ENCODE measurements around the gene SPATA2L. TPM values are rescaled to one million over a fixed set of nuclear protein-coding genes. Genes with fewer than 3 reads are reported as not detected.
"Not testable (repeated sequence)": the region's sequence is repeated elsewhere in the genome, so short reads cannot be mapped to it uniquely, and the experiment has no call there.

SPATA2L gene
- total RNA-seq, 2 experiments from 2014 or later: 2.6 to 3.3 TPM

DNA sequence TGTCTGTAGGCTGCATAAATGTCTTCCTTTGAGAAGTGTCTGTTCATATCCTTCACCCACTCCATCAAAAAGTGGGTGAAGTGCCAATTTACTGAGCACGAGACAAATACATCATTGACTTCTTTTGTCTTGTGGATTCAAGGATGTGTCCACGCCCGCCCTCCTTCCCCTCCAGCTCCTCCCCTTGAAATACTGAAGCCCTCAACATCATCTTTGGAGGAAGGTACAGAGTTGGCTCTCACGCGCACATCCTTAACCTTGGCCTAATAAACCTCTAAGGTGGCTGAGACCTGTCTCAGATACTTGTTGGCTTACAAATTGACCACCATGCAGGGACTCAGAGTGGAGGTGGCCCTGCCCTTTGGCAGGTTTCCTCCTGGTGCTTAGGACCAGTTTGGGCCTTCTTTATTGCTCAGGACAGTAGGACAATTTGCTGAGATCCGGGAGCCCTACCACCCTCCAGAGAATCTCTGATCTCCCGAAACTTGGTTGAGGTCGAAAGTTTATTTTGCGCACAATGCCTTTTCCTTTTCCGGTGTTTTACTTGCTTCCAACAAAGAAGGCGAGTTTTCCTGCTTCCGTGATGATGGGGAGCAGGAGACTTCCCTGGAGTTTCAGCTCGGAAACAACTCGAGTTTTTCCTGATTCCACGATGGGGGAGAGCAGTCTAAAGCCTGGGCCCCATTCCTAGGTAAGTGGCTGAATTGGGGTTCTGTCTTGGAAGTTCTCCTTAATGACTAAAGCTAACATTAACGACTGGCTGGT, 29.1 kb downstream of the SPATA2L start:
- ATAC-seq (no peak), DNase-seq (no peak)
- Mint-ChIP-seq H3K9me3 (no peaks in the 10 kb centered on the region), H3K27ac (no peak overlapping the region), H3K4me1 (ENCODE audit: low read depth) (peaks cover 21% of the 10 kb centered on the region), H3K4me3 (no peak overlapping the region), H3K27me3 (no peaks in the 10 kb centered on the region), H3K36me3 (ENCODE audit: low read depth) (no peaks in the 10 kb centered on the region)
- POLR2A ChIA-PET: no interaction called here
- CTCF ChIA-PET: no interaction called here
- TF ChIP-seq, protein P1, sequence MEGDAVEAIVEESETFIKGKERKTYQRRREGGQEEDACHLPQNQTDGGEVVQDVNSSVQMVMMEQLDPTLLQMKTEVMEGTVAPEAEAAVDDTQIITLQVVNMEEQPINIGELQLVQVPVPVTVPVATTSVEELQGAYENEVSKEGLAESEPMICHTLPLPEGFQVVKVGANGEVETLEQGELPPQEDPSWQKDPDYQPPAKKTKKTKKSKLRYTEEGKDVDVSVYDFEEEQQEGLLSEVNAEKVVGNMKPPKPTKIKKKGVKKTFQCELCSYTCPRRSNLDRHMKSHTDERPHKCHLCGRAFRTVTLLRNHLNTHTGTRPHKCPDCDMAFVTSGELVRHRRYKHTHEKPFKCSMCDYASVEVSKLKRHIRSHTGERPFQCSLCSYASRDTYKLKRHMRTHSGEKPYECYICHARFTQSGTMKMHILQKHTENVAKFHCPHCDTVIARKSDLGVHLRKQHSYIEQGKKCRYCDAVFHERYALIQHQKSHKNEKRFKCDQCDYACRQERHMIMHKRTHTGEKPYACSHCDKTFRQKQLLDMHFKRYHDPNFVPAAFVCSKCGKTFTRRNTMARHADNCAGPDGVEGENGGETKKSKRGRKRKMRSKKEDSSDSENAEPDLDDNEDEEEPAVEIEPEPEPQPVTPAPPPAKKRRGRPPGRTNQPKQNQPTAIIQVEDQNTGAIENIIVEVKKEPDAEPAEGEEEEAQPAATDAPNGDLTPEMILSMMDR (IDR thresholded peaks at IDR 0.05): no peak
- intact Hi-C loops (cut with micrococcal nuclease): no loop called here

DNA sequence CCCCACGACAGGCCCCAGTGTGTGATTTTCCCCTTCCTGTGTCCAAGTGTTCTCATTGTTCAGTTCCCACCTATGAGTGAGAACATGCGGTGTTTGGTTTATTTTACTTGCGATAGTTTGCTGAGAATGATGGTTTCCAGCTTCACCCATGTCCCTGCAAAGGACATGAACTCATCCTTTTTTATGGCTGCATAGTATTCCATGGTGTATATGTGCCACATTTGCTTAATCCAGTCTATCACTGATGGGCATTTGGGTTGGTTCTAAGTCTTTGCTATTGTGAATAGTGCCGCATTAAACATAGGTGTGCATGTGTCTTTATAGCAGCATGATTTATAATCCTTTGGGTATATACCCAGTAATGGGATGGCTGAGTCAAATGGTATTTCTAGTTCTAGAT, 29.9 kb downstream of the SPATA2L start:
- CTCF ChIA-PET; H3K27ac Mint-ChIP-seq; H3K36me3 Mint-ChIP-seq (ENCODE audit: low read depth); H3K27me3 Mint-ChIP-seq; DNase-seq; H3K9me3 Mint-ChIP-seq; intact Hi-C loops (cut with micrococcal nuclease); H3K4me3 Mint-ChIP-seq; ATAC-seq: not testable (repeated sequence)
- POLR2A ChIA-PET: interaction anchor here (1.6 kb wide), 1 partner anchor 13 kb away, joined by 5 read pairs; no protein-coding TSS in a partner anchor
- peaks cover 21% of the 10 kb centered on the region for H3K4me1 Mint-ChIP-seq (ENCODE audit: low read depth)

DNA sequence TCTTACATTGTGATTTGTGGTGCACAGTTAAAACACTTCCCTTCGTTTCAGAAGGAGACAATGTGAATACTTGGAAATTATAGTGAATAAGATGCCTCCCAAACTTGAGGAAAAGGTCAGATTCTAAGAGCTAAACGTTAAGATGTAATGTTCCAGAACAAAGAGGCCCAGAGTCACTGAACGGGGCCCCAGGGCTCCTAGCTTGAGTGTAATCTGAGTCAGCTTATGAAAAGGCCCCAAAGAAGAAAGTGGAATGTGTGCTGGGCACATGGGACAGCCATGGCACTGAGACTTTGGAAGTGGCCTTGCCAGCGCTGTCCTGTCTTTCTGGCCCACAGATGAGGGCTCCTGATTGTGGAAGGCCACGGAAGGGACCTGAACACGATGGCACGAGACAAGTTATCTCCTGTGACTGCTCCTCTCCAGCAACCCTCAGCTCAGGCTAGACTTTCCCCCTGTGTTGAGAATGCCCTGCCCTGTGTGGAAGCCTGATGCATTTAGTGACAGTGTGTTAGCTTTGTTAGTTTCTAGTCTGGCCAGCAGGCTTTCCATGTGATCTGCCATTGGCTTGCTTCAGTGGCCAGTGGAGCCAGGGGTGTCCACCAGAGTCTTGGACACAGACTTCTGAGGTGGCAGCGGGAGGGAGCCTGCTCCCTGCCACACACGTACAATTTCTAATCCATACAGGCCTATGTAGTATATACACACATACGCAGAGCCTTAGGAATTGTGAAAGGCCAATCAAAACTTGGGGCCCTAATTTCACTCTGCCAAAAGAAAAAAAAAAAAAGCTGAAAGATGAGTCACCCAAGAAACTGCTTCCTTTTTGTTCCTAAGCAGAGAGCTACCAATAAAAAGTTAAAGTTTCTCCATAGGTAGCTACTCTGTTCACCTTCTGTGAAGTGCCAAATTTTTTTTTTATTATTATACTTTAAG, 30.7 kb downstream of the SPATA2L start:
- Mint-ChIP-seq H3K4me3 (no peak overlapping the region), H3K27me3 (no peaks in the 10 kb centered on the region), H3K9me3 (no peaks in the 10 kb centered on the region), H3K36me3 (ENCODE audit: low read depth) (no peaks in the 10 kb centered on the region), H3K4me1 (ENCODE audit: low read depth) (peaks cover 21% of the 10 kb centered on the region), H3K27ac (no peak overlapping the region)
- ChIA-PET CTCF (no interaction called here), POLR2A (interaction anchor here (0.7 to 1.6 kb wide), 3 partner anchors 9 to 16 kb away, joined by 3 to 5 read pairs (median 4); partner anchors contain the start of gene CDK10)
- TF ChIP-seq, protein P1 (IDR thresholded peaks at IDR 0.05): no peak
- DNase-seq: no peak
- ATAC-seq: peak; percentile 34
- intact Hi-C loops (cut with micrococcal nuclease): no loop called here

DNA sequence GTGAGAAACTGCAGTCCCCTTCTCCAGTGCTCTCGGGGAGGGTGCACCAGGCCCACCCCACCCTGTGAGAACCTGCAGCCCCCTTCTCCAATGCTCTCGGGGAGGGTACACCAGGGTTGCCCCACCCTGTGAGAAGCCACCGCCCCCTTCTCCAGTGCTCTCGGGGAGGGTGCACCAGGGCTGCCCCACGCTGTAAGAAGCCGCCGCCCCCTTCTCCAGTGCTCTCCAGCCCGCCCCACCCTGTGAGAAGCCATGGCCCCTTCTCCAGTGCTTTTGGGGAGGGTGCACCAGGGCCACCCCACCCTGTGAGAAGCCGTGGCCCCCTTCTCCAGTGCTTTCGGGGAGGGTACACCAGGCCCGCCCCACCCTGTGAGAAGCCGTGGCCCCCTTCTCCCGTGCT, 31.8 kb downstream of the SPATA2L start:
- POLR2A ChIA-PET: interaction anchor here (1.5 kb wide), 1 partner anchor 17 kb away, joined by 4 read pairs; the partner anchor contains the start of gene CDK10
- Mint-ChIP-seq H3K9me3 (no peaks in the 10 kb centered on the region), H3K27me3 (no peaks in the 10 kb centered on the region), H3K27ac (no peak overlapping the region), H3K4me1 (ENCODE audit: low read depth) (peaks cover 21% of the 10 kb centered on the region), H3K4me3 (no peak overlapping the region), H3K36me3 (ENCODE audit: low read depth) (no peaks in the 10 kb centered on the region)
- ATAC-seq (no peak), DNase-seq (no peak)
- CTCF ChIA-PET: no interaction called here
- TF ChIP-seq, protein P1 (IDR thresholded peaks at IDR 0.05): no peak
- intact Hi-C loops (cut with micrococcal nuclease): no loop called here

DNA sequence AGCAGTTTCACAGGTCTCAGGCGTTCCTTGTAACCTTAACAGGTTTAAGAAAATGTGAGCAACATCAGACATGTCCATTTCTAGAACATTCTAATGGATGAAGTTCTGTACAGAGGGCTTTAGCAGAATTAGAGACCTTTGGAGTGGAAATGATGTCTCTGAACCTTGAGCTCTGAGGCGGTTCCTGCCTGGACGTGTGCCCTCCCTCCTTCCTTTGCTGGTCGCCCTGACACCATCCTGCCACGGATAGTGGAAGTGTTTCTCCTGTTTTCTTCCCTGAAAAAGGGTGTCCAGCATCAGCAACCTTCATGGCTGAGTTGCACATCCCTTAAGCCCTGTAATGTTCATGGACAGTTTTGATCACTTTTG, 32.7 kb downstream of the SPATA2L start:
- Mint-ChIP-seq H3K9me3 (no peaks in the 10 kb centered on the region), H3K4me1 (ENCODE audit: low read depth) (peaks cover 21% of the 10 kb centered on the region), H3K27me3 (no peaks in the 10 kb centered on the region), H3K27ac (no peak overlapping the region), H3K4me3 (no peak overlapping the region), H3K36me3 (ENCODE audit: low read depth) (no peaks in the 10 kb centered on the region)
- POLR2A ChIA-PET: no interaction called here
- TF ChIP-seq, protein P1 (IDR thresholded peaks at IDR 0.05): no peak
- intact Hi-C loops (cut with micrococcal nuclease): no loop called here
- ATAC-seq: no peak
- CTCF ChIA-PET: interaction anchor here (1.0 kb wide), 2 partner anchors 9 to 93 kb away, joined by 3 read pairs; partner anchors contain the start of gene CPNE7
- no peak for DNase-seq

Measured in activated CD8-positive, alpha-beta T cell treated with anti-CD3 and anti-CD28 coated beads for 36 hours (primary cell).